Cardiac fibroblast (primary cell): ENCODE measurements around the gene JCAD.
A peak's percentile ranks its signal among the peaks of the same experiment; 100 is the strongest.
"Not testable (repeated sequence)": the region's sequence is repeated elsewhere in the genome, so short reads cannot be mapped to it uniquely, and the experiment has no call there.

Experiments used
- DNase-seq, 2 donors: peaks; one replicate each; pipeline versions ENCODE4 v3.0.0 to v3.0.0-alpha.2; 2010; ENCODE audit warnings: low read depth in 2 of 2
- H3K4me3 ChIP-seq, 2 donors: replicated peaks in 1 of 2; 1 replicate in 1 of 2; 2 replicates in 1 of 2; pipeline ENCODE4 v1.5.1; 2011; ENCODE audit warnings: low read depth in 2 of 2, low read length in 2 of 2, mild to moderate bottlenecking in 2 of 2, moderate library complexity in 1 of 2
- CTCF ChIP-seq: IDR thresholded peaks from one replicate; pipeline ENCODE4 v1.5.1; 2011; ENCODE audit warnings: low read depth, mild to moderate bottlenecking, low read length, inconsistent platforms

JCAD gene

GRCh38 chr10:30028006-30028737 lies 31.2 kb downstream of the JCAD start:
- no peak overlapping the region for H3K4me3 ChIP-seq
- peak in 1 of 2 donors; percentile 29 for DNase-seq
- no peak for TF ChIP-seq CTCF

GRCh38 chr10:30027057-30028005 lies 32.1 kb downstream of the JCAD start:
- TF ChIP-seq CTCF = no peak
- no peak for DNase-seq
- no peak overlapping the region for H3K4me3 ChIP-seq

DNA sequence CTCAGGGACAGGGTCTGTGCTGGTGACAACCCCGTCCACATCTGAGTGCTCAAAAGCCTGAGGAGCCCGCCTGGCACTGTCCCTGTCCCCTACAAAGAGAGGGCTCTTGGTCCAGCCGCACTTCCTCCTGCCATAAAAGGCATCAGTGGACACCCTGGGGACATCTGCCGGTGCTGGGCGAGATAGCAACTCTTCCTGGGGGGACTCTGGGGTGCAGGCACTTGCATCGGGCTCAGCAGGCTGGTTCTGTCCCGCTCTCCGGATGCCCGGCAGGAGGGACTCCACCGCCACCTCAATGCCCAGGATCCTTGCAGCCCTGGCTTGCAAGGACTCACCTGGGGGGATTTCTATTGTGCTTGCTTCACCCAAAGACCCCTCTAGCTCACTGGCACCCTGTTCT lies 32.8 kb downstream of the JCAD start:
- DNase-seq = no peak
- no peak overlapping the region for H3K4me3 ChIP-seq
- TF ChIP-seq CTCF = no peak

GRCh38 chr10:30026080-30026479 lies 33.3 kb downstream of the JCAD start:
- no peak overlapping the region for H3K4me3 ChIP-seq
- no peak for DNase-seq
- no peak for TF ChIP-seq CTCF

GRCh38 chr10:30025428-30025827 lies 34.0 kb downstream of the JCAD start:
- not testable (repeated sequence) for H3K4me3 ChIP-seq, DNase-seq

DNA sequence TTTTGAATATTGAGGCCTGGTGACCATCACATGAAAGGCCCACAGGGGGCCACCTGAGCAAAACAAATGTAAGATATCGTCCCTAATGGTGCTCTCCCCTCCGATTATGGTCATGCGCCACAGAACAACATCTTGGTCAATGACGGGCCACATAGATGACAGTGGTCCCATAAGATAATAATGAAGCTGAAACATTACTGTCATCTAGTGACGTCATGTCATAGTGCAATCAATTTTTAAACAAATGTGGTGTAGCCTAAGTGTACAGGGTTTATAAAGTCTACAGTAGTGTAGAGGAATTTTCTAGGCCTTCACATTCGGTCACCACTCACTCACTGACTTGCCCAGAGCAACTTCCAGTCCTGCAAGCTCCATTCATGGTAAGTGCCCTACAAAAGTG lies 36.8 kb downstream of the JCAD start:
- DNase-seq = no peak
- no peak for TF ChIP-seq CTCF
- H3K4me3 ChIP-seq = no peak overlapping the region

- DNase-seq = no peak
- H3K4me3 ChIP-seq = no peak overlapping the region
- TF ChIP-seq CTCF = no peak
These were observed 39.9 kb downstream of the JCAD start for GRCh38 chr10:30019468-30019867.
